MM.1S (cell line): ENCODE measurements around the gene MYRIP.

ENCODE experiments used
- DNase-seq: peaks from one replicate; pipeline ENCODE4 v3.0.0-alpha.2; 2015
- H2AFZ ChIP-seq: fragments of 300-600 bp; sonication (generic); 2 replicates; pipeline ENCODE4 v1.6.0; 2016; ENCODE audit warnings: antibody characterized with exemption, low read length
- H3F3A ChIP-seq: fragments of 300-600 bp; sonication (generic); 2 replicates; pipeline ENCODE4 v1.6.1; 2016; ENCODE audit warnings: mild to moderate bottlenecking, antibody characterized with exemption, low read length, moderate library complexity, mixed read lengths; ENCODE audit not compliant: insufficient read depth
- H3K27ac ChIP-seq: fragments of 300-600 bp; sonication (generic); 2 replicates; pipeline ENCODE4 v1.5.1; 2016; ENCODE audit warnings: mild to moderate bottlenecking, low read length
- H3K27me3 ChIP-seq: fragments of 300-600 bp; sonication (generic); replicated peaks from 2 replicates; pipeline ENCODE4 v1.6.0; 2016; ENCODE audit warnings: low read length; ENCODE audit not compliant: insufficient read depth
- H3K36me3 ChIP-seq: fragments of 300-600 bp; sonication (generic); replicated peaks from 2 replicates; pipeline ENCODE4 v1.6.1; 2016; ENCODE audit warnings: mild to moderate bottlenecking, low read length, mixed read lengths; ENCODE audit not compliant: insufficient read depth
- H3K4me1 ChIP-seq: fragments of 300-600 bp; sonication (generic); 2 replicates; pipeline ENCODE4 v1.6.1; 2016; ENCODE audit warnings: low read length, mixed read lengths
- H3K4me2 ChIP-seq: fragments of 300-600 bp; sonication (generic); 2 replicates; pipeline ENCODE4 v1.6.0; 2016; ENCODE audit warnings: low read depth, low read length
- H3K4me3 ChIP-seq: fragments of 300-600 bp; sonication (generic); 2 replicates; pipeline ENCODE4 v1.5.1; 2016; ENCODE audit warnings: low read length, mixed read lengths
- H3K79me2 ChIP-seq: fragments of 300-600 bp; sonication (generic); 2 replicates; pipeline ENCODE4 v1.6.1; 2016; ENCODE audit warnings: mixed run types, low read length, mixed read lengths
- H3K9ac ChIP-seq: fragments of 300-600 bp; sonication (generic); 2 replicates; pipeline ENCODE4 v1.6.1; 2016; ENCODE audit warnings: low read length, mixed read lengths
- H3K9me2 ChIP-seq: fragments of 300-600 bp; sonication (generic); replicated peaks from 2 replicates; pipeline ENCODE4 v1.6.1; 2016; ENCODE audit warnings: mild to moderate bottlenecking, low read length, mixed read lengths; ENCODE audit not compliant: insufficient read depth
- H3K9me3 ChIP-seq: fragments of 300-600 bp; sonication (generic); replicated peaks from 2 replicates; pipeline ENCODE4 v1.6.1; 2016; ENCODE audit warnings: mild to moderate bottlenecking, low read length, mixed read lengths; ENCODE audit not compliant: insufficient read depth
- H4K20me1 ChIP-seq: fragments of 300-600 bp; sonication (generic); 2 replicates; pipeline ENCODE4 v1.6.1; 2016; ENCODE audit warnings: mild to moderate bottlenecking, low read length, moderate library complexity, mixed read lengths; ENCODE audit not compliant: insufficient read depth
- CTCF ChIP-seq: fragments of 300-600 bp; sonication (generic); IDR thresholded peaks from 2 replicates; pipeline ENCODE4 v1.5.1; 2016; ENCODE audit warnings: antibody characterized with exemption, low read length, mixed read lengths
- EZH2 ChIP-seq: fragments of 300-600 bp; sonication (generic); optimal IDR thresholded peaks from 2 replicates; pipeline ENCODE3; 2017; ENCODE audit warnings: low read depth, mild to moderate bottlenecking, antibody characterized with exemption, low read length, mixed read lengths
- EZH2phosphoT487 ChIP-seq: fragments of 300-600 bp; sonication (generic); IDR thresholded peaks from 2 replicates; pipeline ENCODE4 v1.6.1; 2018; ENCODE audit warnings: antibody characterized with exemption, low read length

Gene MYRIP

GRCh38 chr3:40143283-40144090 lies 334.1 kb downstream of the MYRIP start:
- no peak for DNase-seq
- H3K27me3 ChIP-seq = no peaks in the 10 kb centered on the region
- TF ChIP-seq EZH2phosphoT487 = no peak
- no peak for TF ChIP-seq EZH2
- TF ChIP-seq CTCF = no peak
- H3K36me3 ChIP-seq = no peaks in the 10 kb centered on the region
- no peaks in the 10 kb centered on the region for H3K79me2 ChIP-seq
- no peak overlapping the region for H3K4me3 ChIP-seq
- no peak overlapping the region for H3K27ac ChIP-seq
- H3K9ac ChIP-seq = no peak overlapping the region
- H3K9me2 ChIP-seq = no peaks in the 10 kb centered on the region
- H4K20me1 ChIP-seq = no peaks in the 10 kb centered on the region
- no peaks in the 10 kb centered on the region for H3K9me3 ChIP-seq
- H3K4me1 ChIP-seq = no peaks in the 10 kb centered on the region
- no peak overlapping the region for H2AFZ ChIP-seq
- no peak overlapping the region for H3K4me2 ChIP-seq
- no peaks in the 10 kb centered on the region for H3F3A ChIP-seq

GRCh38 chr3:40148827-40149226 lies 339.4 kb downstream of the MYRIP start:
- Histone ChIP-seq H3K27me3 (no peaks in the 10 kb centered on the region), H2AFZ (no peak overlapping the region), H3K36me3 (no peaks in the 10 kb centered on the region), H3K9me3 (no peaks in the 10 kb centered on the region), H3K79me2 (no peaks in the 10 kb centered on the region), H3F3A (no peaks in the 10 kb centered on the region), H3K4me2 (no peak overlapping the region), H3K9me2 (no peaks in the 10 kb centered on the region), H3K4me3 (no peak overlapping the region), H3K4me1 (no peaks in the 10 kb centered on the region), H3K9ac (no peak overlapping the region), H4K20me1 (no peaks in the 10 kb centered on the region), H3K27ac (no peak overlapping the region)
- no peak for TF ChIP-seq EZH2phosphoT487
- no peak for TF ChIP-seq EZH2
- no peak for TF ChIP-seq CTCF
- DNase-seq = no peak

- no peaks in the 10 kb centered on the region for H3K79me2 ChIP-seq
- no peaks in the 10 kb centered on the region for H4K20me1 ChIP-seq
- H3K9me2 ChIP-seq = no peaks in the 10 kb centered on the region
- no peak for DNase-seq
- no peaks in the 10 kb centered on the region for H3K4me1 ChIP-seq
- no peaks in the 10 kb centered on the region for H3K36me3 ChIP-seq
- no peaks in the 10 kb centered on the region for H3K9me3 ChIP-seq
- no peak overlapping the region for H3K4me3 ChIP-seq
- H3K9ac ChIP-seq = no peak overlapping the region
- H3K27me3 ChIP-seq = no peaks in the 10 kb centered on the region
- no peaks in the 10 kb centered on the region for H3F3A ChIP-seq
- TF ChIP-seq EZH2 = no peak
- TF ChIP-seq EZH2phosphoT487 = no peak
- no peak for TF ChIP-seq CTCF
- H3K4me2 ChIP-seq = no peak overlapping the region
- no peak overlapping the region for H3K27ac ChIP-seq
- no peak overlapping the region for H2AFZ ChIP-seq
These were observed 343.2 kb downstream of the MYRIP start for GRCh38 chr3:40152482-40153133.
